ENCODE results near the gene AP2A2. TPM values are rescaled to one million over a fixed set of nuclear protein-coding genes. Genes with fewer than 3 reads are reported as not detected.
"Not testable (repeated sequence)": the region's sequence is repeated elsewhere in the genome, so short reads cannot be mapped to it uniquely, and the experiment has no call there.

The AP2A2 gene
- total RNA-seq, 1 experiment from 2014 or later = 29.6 TPM

GRCh38 chr11:959608-960007 is 33.9 kb downstream of the AP2A2 start:
- ATAC-seq (no peak), DNase-seq (no peak)
- Histone ChIP-seq H2AFZ (ENCODE audit: low read length) (no peak overlapping the region), H4K20me1 (ENCODE audit: low read length) (peaks cover 5% of the 10 kb centered on the region; the same call in 1 of the 2 replicates), H3K79me2 (ENCODE audit: low read length) (peaks cover 33% of the 10 kb centered on the region), H3K4me2 (ENCODE audit: low read length) (no peak overlapping the region), H3K27me3 (ENCODE audit: low read length) (no peaks in the 10 kb centered on the region), H3F3A (ENCODE audit: low read length, unreplicated experiment) (no peaks in the 10 kb centered on the region), H3K27ac (ENCODE audit: low read length) (no peak overlapping the region), H3K4me3 (ENCODE audit: low read length) (no peak overlapping the region), H3K36me3 (ENCODE audit: low read depth, low read length) (peaks cover 17% of the 10 kb centered on the region), H3K9ac (ENCODE audit: low read length) (no peak overlapping the region), H3K9me3 (ENCODE audit: low read length) (no peaks in the 10 kb centered on the region), H3K9me2 (replicated peaks; ENCODE audit: low read length) (no peaks in the 10 kb centered on the region), H3K4me1 (ENCODE audit: insufficient read depth, low read length) (peaks cover 14% of the 10 kb centered on the region)
- BruUV-seq (replicated peaks) = no TSS peak
- CTCF ChIA-PET = no interaction called here
- intact Hi-C loops (cut with micrococcal nuclease) = no loop called here
- POLR2A ChIA-PET (ENCODE audit: unreplicated experiment) = no interaction called here
- TF ChIP-seq EZH2 (IDR thresholded peaks at IDR 0.05; ENCODE audit: low read length, unreplicated experiment) (no peak), EZH2phosphoT487 (IDR thresholded peaks at IDR 0.05; ENCODE audit: borderline replicate concordance, low read length) (no peak)
- TF ChIP-seq, protein P1, sequence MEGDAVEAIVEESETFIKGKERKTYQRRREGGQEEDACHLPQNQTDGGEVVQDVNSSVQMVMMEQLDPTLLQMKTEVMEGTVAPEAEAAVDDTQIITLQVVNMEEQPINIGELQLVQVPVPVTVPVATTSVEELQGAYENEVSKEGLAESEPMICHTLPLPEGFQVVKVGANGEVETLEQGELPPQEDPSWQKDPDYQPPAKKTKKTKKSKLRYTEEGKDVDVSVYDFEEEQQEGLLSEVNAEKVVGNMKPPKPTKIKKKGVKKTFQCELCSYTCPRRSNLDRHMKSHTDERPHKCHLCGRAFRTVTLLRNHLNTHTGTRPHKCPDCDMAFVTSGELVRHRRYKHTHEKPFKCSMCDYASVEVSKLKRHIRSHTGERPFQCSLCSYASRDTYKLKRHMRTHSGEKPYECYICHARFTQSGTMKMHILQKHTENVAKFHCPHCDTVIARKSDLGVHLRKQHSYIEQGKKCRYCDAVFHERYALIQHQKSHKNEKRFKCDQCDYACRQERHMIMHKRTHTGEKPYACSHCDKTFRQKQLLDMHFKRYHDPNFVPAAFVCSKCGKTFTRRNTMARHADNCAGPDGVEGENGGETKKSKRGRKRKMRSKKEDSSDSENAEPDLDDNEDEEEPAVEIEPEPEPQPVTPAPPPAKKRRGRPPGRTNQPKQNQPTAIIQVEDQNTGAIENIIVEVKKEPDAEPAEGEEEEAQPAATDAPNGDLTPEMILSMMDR (conservative IDR thresholded peaks at IDR 0.05; ENCODE audit: low read depth, low read length) = no peak

DNA sequence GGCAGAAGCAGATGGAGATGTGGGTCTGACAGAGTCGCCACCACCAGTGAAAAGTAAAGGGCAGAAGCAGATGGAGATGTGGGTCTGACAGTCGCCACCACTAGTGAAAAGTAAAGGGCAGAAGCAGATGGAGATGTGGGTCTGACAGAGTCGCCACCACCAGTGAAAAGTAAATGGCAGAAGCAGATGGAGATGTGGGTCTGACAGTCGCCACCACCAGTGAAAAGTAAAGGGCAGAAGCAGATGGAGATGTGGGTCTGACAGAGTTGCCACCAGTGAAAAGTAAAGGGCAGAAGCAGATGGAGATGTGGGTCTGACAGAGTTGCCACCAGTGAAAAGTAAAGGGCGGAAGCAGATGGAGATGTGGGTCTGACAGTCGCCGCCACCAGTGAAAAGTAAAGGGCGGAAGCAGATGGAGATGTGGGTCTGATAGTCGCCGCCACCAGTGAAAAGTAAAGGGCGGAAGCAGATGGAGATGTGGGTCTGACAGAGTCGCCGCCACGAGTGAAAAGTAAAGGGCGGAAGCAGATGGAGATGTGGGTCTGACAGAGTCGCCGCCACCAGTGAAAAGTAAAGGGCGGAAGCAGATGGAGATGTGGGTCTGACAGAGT is 35.7 kb downstream of the AP2A2 start:
- DNase-seq; CTCF ChIA-PET; H3K4me3 ChIP-seq (ENCODE audit: low read length); H3K9me2 ChIP-seq (replicated peaks; ENCODE audit: low read length); POLR2A ChIA-PET (ENCODE audit: unreplicated experiment); H3F3A ChIP-seq (ENCODE audit: low read length, unreplicated experiment); H3K4me1 ChIP-seq (ENCODE audit: insufficient read depth, low read length); ATAC-seq; intact Hi-C loops (cut with micrococcal nuclease); H3K9me3 ChIP-seq (ENCODE audit: low read length); H3K27ac ChIP-seq (ENCODE audit: low read length); H4K20me1 ChIP-seq (ENCODE audit: low read length); H3K4me2 ChIP-seq (ENCODE audit: low read length); H3K27me3 ChIP-seq (ENCODE audit: low read length); H3K9ac ChIP-seq (ENCODE audit: low read length); BruUV-seq (replicated peaks); H2AFZ ChIP-seq (ENCODE audit: low read length): not testable (repeated sequence)
- peaks cover 23% of the 10 kb centered on the region for H3K79me2 ChIP-seq (ENCODE audit: low read length)
- peaks cover 17% of the 10 kb centered on the region for H3K36me3 ChIP-seq (ENCODE audit: low read depth, low read length)

DNA sequence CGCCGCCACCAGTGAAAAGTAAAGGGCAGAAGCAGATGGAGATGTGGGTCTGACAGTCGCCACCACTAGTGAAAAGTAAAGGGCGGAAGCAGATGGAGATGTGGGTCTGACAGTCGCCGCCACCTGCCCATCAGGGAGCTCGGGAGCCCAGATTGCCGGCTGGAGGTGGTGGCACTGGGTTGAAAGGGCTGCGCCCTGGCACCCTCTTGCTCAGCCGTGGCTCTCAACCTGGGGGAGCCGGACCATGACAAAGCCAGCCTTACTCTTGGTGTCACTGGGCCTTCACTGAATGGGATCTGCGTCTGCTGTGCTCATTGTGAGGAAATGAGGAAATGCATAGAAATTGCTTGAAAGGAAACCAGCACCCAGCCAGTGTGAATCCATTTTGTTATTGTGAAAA is 36.3 kb downstream of the AP2A2 start:
- no peak overlapping the region for H3K27ac ChIP-seq (ENCODE audit: low read length)
- intact Hi-C loops (cut with micrococcal nuclease) = no loop called here
- H2AFZ ChIP-seq (ENCODE audit: low read length) = no peak overlapping the region
- no peaks in the 10 kb centered on the region for H4K20me1 ChIP-seq (ENCODE audit: low read length)
- no peak for DNase-seq
- no peaks in the 10 kb centered on the region for H3K27me3 ChIP-seq (ENCODE audit: low read length)
- H3K9ac ChIP-seq (ENCODE audit: low read length) = no peak overlapping the region
- ChIA-PET POLR2A (ENCODE audit: unreplicated experiment) (no interaction called here), CTCF (no interaction called here)
- no peak overlapping the region for H3K4me3 ChIP-seq (ENCODE audit: low read length)
- TF ChIP-seq, protein P1 (conservative IDR thresholded peaks at IDR 0.05; ENCODE audit: low read depth, low read length) = no peak
- peaks cover 6% of the 10 kb centered on the region; the same call in 1 of the 2 replicates for H3K4me1 ChIP-seq (ENCODE audit: insufficient read depth, low read length)
- H3K9me2 ChIP-seq (replicated peaks; ENCODE audit: low read length) = no peaks in the 10 kb centered on the region
- H3K79me2 ChIP-seq (ENCODE audit: low read length) = peaks cover 18% of the 10 kb centered on the region
- H3K4me2 ChIP-seq (ENCODE audit: low read length) = no peak overlapping the region
- H3F3A ChIP-seq (ENCODE audit: low read length, unreplicated experiment) = no peaks in the 10 kb centered on the region
- H3K36me3 ChIP-seq (ENCODE audit: low read depth, low read length) = peaks cover 17% of the 10 kb centered on the region
- no TSS peak for BruUV-seq (replicated peaks)
- ATAC-seq = no peak
- H3K9me3 ChIP-seq (ENCODE audit: low read length) = no peaks in the 10 kb centered on the region

All from PC-3 (cell line).